GM19328 (cell line): ENCODE measurements around the gene MT1B.

ENCODE experiments used
- ATAC-seq: cut with Tn5 transposase; IDR thresholded peaks from one replicate; pipeline ENCODE4 v1.9.1; 2021; ENCODE audit warnings: mild to moderate bottlenecking, moderate library complexity; ENCODE audit not compliant: unreplicated experiment

The MT1B gene

GRCh38 chr16:56636616-56637413 is 14.9 kb upstream of the MT1B start:
- ATAC-seq, result no peak

- ATAC-seq, result no peak
Observed at GRCh38 chr16:56637814-56638750, 13.6 kb upstream of the MT1B start, which contains the start of gene MT1A. TSS of gene MT1A (plus strand) at chr16:56638666. CDS start at chr16:56638739, 73 bp downstream.

GRCh38 chr16:56639045-56639444 is 12.6 kb upstream of the MT1B start:
- ATAC-seq, result no peak

- ATAC-seq, result no peak
Observed at GRCh38 chr16:56640076-56640475, 11.6 kb upstream of the MT1B start.

GRCh38 chr16:56641166-56641565 is 10.5 kb upstream of the MT1B start:
- ATAC-seq, result no peak

- ATAC-seq, result no peak
Observed at GRCh38 chr16:56643080-56643778, 8.5 kb upstream of the MT1B start.

- ATAC-seq, result no peak
Observed at GRCh38 chr16:56643833-56644232, 7.9 kb upstream of the MT1B start.

- no peak for ATAC-seq
Observed at GRCh38 chr16:56645311-56645710, 6.4 kb upstream of the MT1B start.

GRCh38 chr16:56645838-56646237 is 5.8 kb upstream of the MT1B start:
- no peak for ATAC-seq

- ATAC-seq, result no peak
Observed at GRCh38 chr16:56647641-56648431, 3.9 kb upstream of the MT1B start.

- no peak for ATAC-seq
Observed at GRCh38 chr16:56649271-56649670, 2.4 kb upstream of the MT1B start.

- no peak for ATAC-seq
Observed at GRCh38 chr16:56649820-56650219, 1.9 kb upstream of the MT1B start.

GRCh38 chr16:56652600-56652999 is 914 bp downstream of the MT1B start:
- no peak for ATAC-seq

- no peak for ATAC-seq
Observed at GRCh38 chr16:56653218-56653617, 1.5 kb downstream of the MT1B start.

GRCh38 chr16:56657555-56658326 is 6.1 kb downstream of the MT1B start, which contains the start of gene MT1F:
TSS of gene MT1F (plus strand) at chr16:56657959. CDS start at chr16:56658059, 100 bp downstream.
- no peak for ATAC-seq

- no peak for ATAC-seq
Observed at GRCh38 chr16:56658327-56658875, 6.7 kb downstream of the MT1B start.

GRCh38 chr16:56662357-56663354 is 11.0 kb downstream of the MT1B start:
- ATAC-seq, result no peak

- ATAC-seq, result no peak
Observed at GRCh38 chr16:56664506-56664905, 12.8 kb downstream of the MT1B start.
